NT2/D1 (cell line): ENCODE results near the gene SHE.

Experiments
- YY1 ChIP-seq: IDR thresholded peaks from 2 replicates; pipeline ENCODE4 v1.6.1; 2011; ENCODE audit not compliant: insufficient read length, insufficient read depth
- ZNF274 ChIP-seq: IDR thresholded peaks from 2 replicates; pipeline ENCODE4 v1.6.1; 2011; ENCODE audit warnings: mild to moderate bottlenecking, low read depth, low read length

DNA sequence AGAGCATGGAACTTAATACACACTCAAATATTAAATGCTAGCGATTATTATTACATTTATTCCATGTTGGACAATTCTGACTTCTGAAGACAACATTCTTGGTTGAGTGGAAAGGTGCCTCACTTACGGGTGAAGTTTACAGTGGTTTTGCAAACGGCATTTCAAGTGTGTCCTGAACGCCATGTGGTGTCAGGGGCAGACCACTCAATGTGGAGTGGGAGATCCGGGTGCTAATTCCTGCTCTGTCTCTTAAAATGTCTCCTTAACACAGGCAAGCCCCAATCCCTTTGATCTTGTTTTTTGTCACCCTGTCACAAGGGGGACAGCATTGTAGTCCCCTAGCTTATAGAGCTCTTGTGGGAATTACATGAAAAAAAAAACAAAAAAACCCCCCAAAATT lies 5.8 kb downstream of the SHE start:
- TF ChIP-seq YY1 (no peak), ZNF274 (no peak)
